ENCODE results near the gene HTR1E. TPM values are rescaled to one million over a fixed set of nuclear protein-coding genes. Genes with fewer than 3 reads are reported as not detected.
A peak's percentile ranks its signal among the peaks of the same experiment; 100 is the strongest.
"Not testable (repeated sequence)": the region's sequence is repeated elsewhere in the genome, so short reads cannot be mapped to it uniquely, and the experiment has no call there.

Gene HTR1E, protein sequence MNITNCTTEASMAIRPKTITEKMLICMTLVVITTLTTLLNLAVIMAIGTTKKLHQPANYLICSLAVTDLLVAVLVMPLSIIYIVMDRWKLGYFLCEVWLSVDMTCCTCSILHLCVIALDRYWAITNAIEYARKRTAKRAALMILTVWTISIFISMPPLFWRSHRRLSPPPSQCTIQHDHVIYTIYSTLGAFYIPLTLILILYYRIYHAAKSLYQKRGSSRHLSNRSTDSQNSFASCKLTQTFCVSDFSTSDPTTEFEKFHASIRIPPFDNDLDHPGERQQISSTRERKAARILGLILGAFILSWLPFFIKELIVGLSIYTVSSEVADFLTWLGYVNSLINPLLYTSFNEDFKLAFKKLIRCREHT
- total RNA-seq (not detected), total RNA-seq (0 reads per million in 29 experiments)
- total RNA-seq (2013) = not detected

DNA sequence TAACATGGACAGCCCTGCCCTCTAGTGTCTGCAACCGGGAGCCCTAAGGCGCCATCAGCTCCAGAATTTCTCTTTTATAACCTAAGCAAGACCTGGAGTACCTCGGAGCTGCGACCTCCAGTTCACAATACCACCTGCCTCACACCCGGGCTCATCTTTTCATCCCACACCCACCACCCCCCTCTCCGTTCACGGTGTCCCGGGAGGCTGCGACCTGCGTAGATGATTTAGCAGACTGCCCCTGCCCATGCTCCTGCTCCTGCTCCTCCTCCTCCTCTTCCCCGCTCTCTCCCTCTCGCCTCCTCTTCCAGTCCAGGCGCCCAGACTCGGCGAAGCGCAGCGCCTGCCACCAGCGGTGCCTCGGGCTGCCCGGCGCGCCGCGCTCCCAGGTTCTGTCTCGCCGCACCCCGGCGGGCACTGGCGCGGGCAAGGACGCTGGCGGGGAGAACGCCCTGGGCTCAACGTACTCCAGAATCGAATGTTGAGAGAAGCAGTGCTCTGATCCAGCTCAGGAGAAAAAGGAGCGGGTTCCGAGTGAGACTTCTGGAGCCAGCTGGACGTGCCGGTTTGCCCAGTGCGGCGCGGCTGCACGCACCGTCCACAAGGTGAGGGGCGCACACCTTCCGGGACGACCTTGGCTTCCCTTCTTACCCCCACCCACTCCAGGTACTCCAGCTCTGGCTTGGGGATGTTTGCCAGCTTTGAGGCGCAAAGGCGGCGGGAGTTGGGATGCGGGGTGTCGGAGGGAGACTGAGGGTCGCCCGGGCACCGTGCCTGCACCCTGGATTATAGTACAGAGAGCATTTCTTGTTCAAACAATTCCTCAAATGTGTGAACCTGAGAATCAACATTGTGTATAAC is at the start of gene HTR1E:
Gene HTR1E (plus strand): TSS at position 310 of the 861 bp plus-strand sequence. CDS start 77,807 bp downstream, outside the sequence.
- Histone ChIP-seq H3K4me1 (ENCODE audit: control insufficient read depth in 1 of 2, extremely low read depth in 1 of 2, insufficient read depth in 2 of 2, low read length in 2 of 2) (no peaks in the 10 kb centered on the region), H3K27ac (ENCODE audit: low read length) (no peak within 1 kb of the TSS), H3K4me3 (ENCODE audit: control insufficient read depth in 1 of 2, extremely low read depth in 1 of 2, low read length in 1 of 2) (no peak within 1 kb of the TSS), H3K9me3 (no peaks in the 10 kb centered on the region), H3K27me3 (replicated peaks in 1 of 2; ENCODE audit: control insufficient read depth in 2 of 2, extremely low read depth in 1 of 2, insufficient read depth in 2 of 2, low read length in 1 of 2) (peaks cover 17 to 23% of the 10 kb centered on the region in 2 experiments), H3K36me3 (ENCODE audit: control insufficient read depth in 2 of 2, extremely low read depth in 1 of 2, insufficient read depth in 1 of 2, low read length in 1 of 2) (no peaks in the 10 kb centered on the region)
- peaks cover 47 to 51% of the 10 kb centered on the region in 2 donors for H3K27me3 Mint-ChIP-seq
- peak within 1 kb of the TSS in 1 of 2 donors; percentile 55 for H3K27ac Mint-ChIP-seq
- DNase-seq (no peak), ATAC-seq (replicated peaks in 1 of 4) (no peak)
- peaks cover 0 to 5% (median 0%) of the 10 kb centered on the region in 3 donors for H3K9me3 Mint-ChIP-seq
- H3K36me3 Mint-ChIP-seq = no peaks in the 10 kb centered on the region
- ChIA-PET POLR2A (no interaction called here), CTCF (no interaction called here)
- no peak within 1 kb of the TSS for H3K4me3 Mint-ChIP-seq
- 11% methylated on average over 37 of the region's 55 CpGs for WGBS (ENCODE audit: insufficient coverage)
- peaks cover 0 to 3% (median 0%) of the 10 kb centered on the region in 3 donors for H3K4me1 Mint-ChIP-seq

DNA sequence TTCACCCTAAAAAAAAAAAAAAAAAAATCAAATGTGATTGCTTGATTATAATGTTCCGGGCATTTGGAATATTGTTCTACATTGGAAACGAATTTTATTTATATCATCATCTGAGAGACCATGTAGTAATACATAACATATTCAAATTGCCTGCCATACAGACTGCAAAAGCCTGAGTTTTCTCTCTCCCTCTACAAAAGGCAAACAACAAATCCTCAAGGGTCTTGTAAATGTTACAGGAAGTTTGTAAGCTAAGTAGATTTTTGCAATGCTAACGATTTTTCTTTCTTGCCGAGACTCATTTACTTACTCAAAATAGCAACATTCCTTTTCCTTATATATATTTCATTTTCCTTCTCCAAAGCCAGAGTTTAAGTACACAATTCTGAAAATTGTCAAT is 49.0 kb upstream of the HTR1E start:
- H3K4me3 Mint-ChIP-seq = no peak overlapping the region
- Histone ChIP-seq H3K4me3 (ENCODE audit: control insufficient read depth in 1 of 2, extremely low read depth in 1 of 2, low read length in 1 of 2) (no peak overlapping the region), H3K36me3 (ENCODE audit: control insufficient read depth in 2 of 2, extremely low read depth in 1 of 2, insufficient read depth in 1 of 2, low read length in 1 of 2) (no peaks in the 10 kb centered on the region), H3K4me1 (ENCODE audit: control insufficient read depth in 1 of 2, extremely low read depth in 1 of 2, insufficient read depth in 2 of 2, low read length in 2 of 2) (no peaks in the 10 kb centered on the region), H3K9me3 (no peaks in the 10 kb centered on the region), H3K27ac (ENCODE audit: low read length) (no peak overlapping the region), H3K27me3 (replicated peaks in 1 of 2; ENCODE audit: control insufficient read depth in 2 of 2, extremely low read depth in 1 of 2, insufficient read depth in 2 of 2, low read length in 1 of 2) (no peaks in the 10 kb centered on the region)
- no peak for DNase-seq
- no peak overlapping the region for H3K27ac Mint-ChIP-seq
- ATAC-seq (replicated peaks in 1 of 4) = no peak
- H3K4me1 Mint-ChIP-seq = no peaks in the 10 kb centered on the region
- H3K36me3 Mint-ChIP-seq = no peaks in the 10 kb centered on the region
- ChIA-PET POLR2A (no interaction called here), CTCF (interaction anchor here in 1 of 2 donors (0.7 kb wide), 1 partner anchor 32 kb away, joined by 3 read pairs; no protein-coding TSS in a partner anchor)
- peaks cover 0 to 7% (median 7%) of the 10 kb centered on the region in 3 donors for H3K9me3 Mint-ChIP-seq
- peaks cover 0 to 5% of the 10 kb centered on the region in 2 donors for H3K27me3 Mint-ChIP-seq
- no CpG with 5 or more reads among the region's 4 CpGs for WGBS (ENCODE audit: insufficient coverage)

DNA sequence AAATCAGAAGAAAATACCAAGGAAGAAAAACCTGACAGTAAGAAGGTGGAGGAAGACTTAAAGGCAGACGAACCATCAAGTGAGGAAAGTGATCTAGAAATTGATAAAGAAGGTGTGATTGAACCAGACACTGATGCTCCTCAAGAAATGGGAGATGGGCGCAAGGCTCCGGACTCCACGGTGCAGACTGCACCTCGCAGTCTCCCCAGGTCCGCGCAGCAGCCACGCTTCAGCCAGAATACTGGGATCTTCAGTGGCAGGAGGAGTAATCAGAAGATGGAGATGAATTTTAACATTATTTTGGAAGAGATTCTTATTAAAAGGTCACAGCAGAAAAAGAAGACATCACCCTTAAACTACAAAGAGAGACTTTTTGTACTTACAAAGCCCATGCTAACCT is 40.1 kb upstream of the HTR1E start:
- WGBS (ENCODE audit: insufficient coverage) = 95% methylated on average over 4 of the region's 8 CpGs
- not testable (repeated sequence) for H3K4me3 Mint-ChIP-seq

DNA sequence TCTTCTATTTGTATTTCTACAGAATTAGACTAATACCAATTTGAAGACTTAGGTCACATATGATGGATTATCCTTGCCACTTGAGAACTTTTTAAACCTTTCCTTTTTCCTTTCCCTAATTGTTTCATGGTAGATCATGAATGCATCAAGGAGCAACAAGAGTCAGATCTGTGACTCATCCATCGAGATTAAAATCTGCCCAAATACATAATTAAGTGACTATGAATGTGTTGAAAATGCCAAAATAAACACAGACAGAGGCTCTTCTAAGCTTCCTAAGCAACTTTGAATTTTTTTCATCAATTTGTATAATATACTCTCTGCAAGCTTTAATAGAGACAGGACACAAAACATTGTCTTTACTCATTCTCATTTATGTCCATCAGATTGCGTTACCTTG is 23.5 kb upstream of the HTR1E start:
- no peaks in the 10 kb centered on the region for H3K4me1 Mint-ChIP-seq
- Histone ChIP-seq H3K36me3 (ENCODE audit: control insufficient read depth in 2 of 2, extremely low read depth in 1 of 2, insufficient read depth in 1 of 2, low read length in 1 of 2) (no peaks in the 10 kb centered on the region), H3K27ac (ENCODE audit: low read length) (no peak overlapping the region), H3K4me3 (ENCODE audit: control insufficient read depth in 1 of 2, extremely low read depth in 1 of 2, low read length in 1 of 2) (no peak overlapping the region), H3K27me3 (replicated peaks in 1 of 2; ENCODE audit: control insufficient read depth in 2 of 2, extremely low read depth in 1 of 2, insufficient read depth in 2 of 2, low read length in 1 of 2) (no peaks in the 10 kb centered on the region), H3K4me1 (ENCODE audit: control insufficient read depth in 1 of 2, extremely low read depth in 1 of 2, insufficient read depth in 2 of 2, low read length in 2 of 2) (no peaks in the 10 kb centered on the region), H3K9me3 (no peaks in the 10 kb centered on the region)
- POLR2A ChIA-PET = no interaction called here
- no peak overlapping the region for H3K4me3 Mint-ChIP-seq
- no peak for DNase-seq
- H3K9me3 Mint-ChIP-seq = no peaks in the 10 kb centered on the region
- no peaks in the 10 kb centered on the region for H3K36me3 Mint-ChIP-seq
- CTCF ChIA-PET = no interaction called here
- H3K27me3 Mint-ChIP-seq = no peaks in the 10 kb centered on the region
- no peak for ATAC-seq (replicated peaks in 1 of 4)
- WGBS (ENCODE audit: insufficient coverage) = no CpG with 5 or more reads among the region's 2 CpGs
- no peak overlapping the region for H3K27ac Mint-ChIP-seq

More for the DNA sequence above, 40.1 kb upstream of the HTR1E start:
- POLR2A ChIA-PET; H3K9me3 ChIP-seq; H3K27me3 Mint-ChIP-seq; H3K27ac Mint-ChIP-seq; H3K36me3 ChIP-seq (ENCODE audit: control insufficient read depth in 2 of 2, extremely low read depth in 1 of 2, insufficient read depth in 1 of 2, low read length in 1 of 2); H3K27ac ChIP-seq (ENCODE audit: low read length); H3K27me3 ChIP-seq (replicated peaks in 1 of 2; ENCODE audit: control insufficient read depth in 2 of 2, extremely low read depth in 1 of 2, insufficient read depth in 2 of 2, low read length in 1 of 2); DNase-seq; H3K4me1 Mint-ChIP-seq; ATAC-seq (replicated peaks in 1 of 4); CTCF ChIA-PET; H3K4me3 ChIP-seq (ENCODE audit: control insufficient read depth in 1 of 2, extremely low read depth in 1 of 2, low read length in 1 of 2); H3K4me1 ChIP-seq (ENCODE audit: control insufficient read depth in 1 of 2, extremely low read depth in 1 of 2, insufficient read depth in 2 of 2, low read length in 2 of 2); H3K36me3 Mint-ChIP-seq: not testable (repeated sequence)
- H3K9me3 Mint-ChIP-seq = peaks cover 7 to 23% (median 7%) of the 10 kb centered on the region in 3 donors

DNA sequence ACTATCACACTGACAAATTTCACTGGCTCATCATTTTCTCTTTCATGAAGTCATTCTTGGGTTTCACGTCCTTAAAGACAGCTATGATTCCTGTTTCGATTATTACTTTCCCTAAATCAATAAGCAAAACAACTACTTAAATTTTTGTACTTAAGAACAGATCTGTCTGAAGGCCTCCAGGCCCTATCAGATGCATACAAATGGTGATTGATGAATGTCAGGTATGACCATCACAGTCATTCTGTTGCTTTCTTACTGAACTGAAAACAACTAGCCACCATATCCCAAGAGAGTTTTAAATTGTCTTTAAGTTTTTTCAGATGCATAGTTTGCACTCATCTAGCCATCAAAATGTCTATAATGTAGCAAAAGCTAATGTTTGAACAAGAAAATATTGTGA is 20.9 kb upstream of the HTR1E start:
- no peak for ATAC-seq (replicated peaks in 1 of 4)
- H3K9me3 ChIP-seq = no peaks in the 10 kb centered on the region
- no peaks in the 10 kb centered on the region for H3K36me3 ChIP-seq (ENCODE audit: control insufficient read depth in 2 of 2, extremely low read depth in 1 of 2, insufficient read depth in 1 of 2, low read length in 1 of 2)
- ChIA-PET CTCF (no interaction called here), POLR2A (no interaction called here)
- H3K4me1 Mint-ChIP-seq = no peaks in the 10 kb centered on the region
- WGBS (ENCODE audit: insufficient coverage) = 67% methylated on average over 1 of the region's 2 CpGs
- H3K27me3 ChIP-seq (replicated peaks in 1 of 2; ENCODE audit: control insufficient read depth in 2 of 2, extremely low read depth in 1 of 2, insufficient read depth in 2 of 2, low read length in 1 of 2) = no peaks in the 10 kb centered on the region
- no peak for DNase-seq
- no peaks in the 10 kb centered on the region for H3K9me3 Mint-ChIP-seq
- H3K4me1 ChIP-seq (ENCODE audit: control insufficient read depth in 1 of 2, extremely low read depth in 1 of 2, insufficient read depth in 2 of 2, low read length in 2 of 2) = no peaks in the 10 kb centered on the region
- H3K27ac Mint-ChIP-seq = no peak overlapping the region
- no peaks in the 10 kb centered on the region for H3K36me3 Mint-ChIP-seq
- H3K4me3 Mint-ChIP-seq = no peak overlapping the region
- no peak overlapping the region for H3K27ac ChIP-seq (ENCODE audit: low read length)
- no peaks in the 10 kb centered on the region for H3K27me3 Mint-ChIP-seq
- H3K4me3 ChIP-seq (ENCODE audit: control insufficient read depth in 1 of 2, extremely low read depth in 1 of 2, low read length in 1 of 2) = no peak overlapping the region

DNA sequence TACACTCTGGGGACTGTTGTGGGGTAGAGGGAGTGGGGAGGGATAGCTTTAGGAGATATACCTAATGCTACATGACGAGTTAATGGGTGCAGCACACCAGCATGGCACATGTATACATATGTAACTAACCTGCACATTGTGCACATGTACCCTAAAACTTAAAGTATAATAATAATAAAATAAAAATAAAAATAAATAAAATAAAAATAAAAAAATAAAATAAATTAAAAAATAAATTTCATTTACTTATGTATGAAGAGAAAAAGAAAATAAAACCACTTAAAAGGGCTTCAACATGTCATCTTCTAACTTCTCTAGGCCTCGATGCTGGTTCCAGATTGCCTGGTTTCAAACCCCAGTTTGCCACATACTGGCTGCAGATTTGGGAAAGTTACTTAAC is 10.2 kb upstream of the HTR1E start:
- WGBS (ENCODE audit: insufficient coverage) = no CpG with 5 or more reads among the region's 2 CpGs

More for the DNA sequence above, 10.2 kb upstream of the HTR1E start:
- H3K27me3 Mint-ChIP-seq; H3K27ac Mint-ChIP-seq; DNase-seq; H3K9me3 Mint-ChIP-seq; POLR2A ChIA-PET; CTCF ChIA-PET; H3K4me1 Mint-ChIP-seq; H3K36me3 Mint-ChIP-seq; H3K9me3 ChIP-seq; H3K36me3 ChIP-seq (ENCODE audit: control insufficient read depth in 2 of 2, extremely low read depth in 1 of 2, insufficient read depth in 1 of 2, low read length in 1 of 2); H3K4me3 Mint-ChIP-seq; H3K27ac ChIP-seq (ENCODE audit: low read length); H3K4me1 ChIP-seq (ENCODE audit: control insufficient read depth in 1 of 2, extremely low read depth in 1 of 2, insufficient read depth in 2 of 2, low read length in 2 of 2); ATAC-seq (replicated peaks in 1 of 4); H3K27me3 ChIP-seq (replicated peaks in 1 of 2; ENCODE audit: control insufficient read depth in 2 of 2, extremely low read depth in 1 of 2, insufficient read depth in 2 of 2, low read length in 1 of 2); H3K4me3 ChIP-seq (ENCODE audit: control insufficient read depth in 1 of 2, extremely low read depth in 1 of 2, low read length in 1 of 2): not testable (repeated sequence)

Data from T-cell (primary cell).